ENCODE data around the gene EBLN2.
"Not testable (repeated sequence)": the region's sequence is repeated elsewhere in the genome, so short reads cannot be mapped to it uniquely, and the experiment has no call there.

The EBLN2 gene

GRCh38 chr3:73066243-73066642, 4.8 kb downstream of the EBLN2 start:
- DNase-seq (ENCODE audit: low read depth) = not testable (repeated sequence)

- DNase-seq (ENCODE audit: low read depth) = no peak
These were observed 7.0 kb downstream of the EBLN2 start for GRCh38 chr3:73068419-73068818.

GRCh38 chr3:73069187-73069586, 7.7 kb downstream of the EBLN2 start:
- no peak for DNase-seq (ENCODE audit: low read depth)

GRCh38 chr3:73069775-73070444, 8.5 kb downstream of the EBLN2 start:
- no peak for DNase-seq (ENCODE audit: low read depth)

- peak; percentile 52 for DNase-seq (ENCODE audit: low read depth)
These were observed 9.5 kb downstream of the EBLN2 start for GRCh38 chr3:73070675-73071575.

- DNase-seq (ENCODE audit: low read depth) = no peak
These were observed 10.5 kb downstream of the EBLN2 start for GRCh38 chr3:73071952-73072351.

GRCh38 chr3:73072634-73073033, 11.2 kb downstream of the EBLN2 start:
- DNase-seq (ENCODE audit: low read depth) = no peak

- no peak for DNase-seq (ENCODE audit: low read depth)
These were observed 11.7 kb downstream of the EBLN2 start for GRCh38 chr3:73073091-73073707.

GRCh38 chr3:73074781-73075180, 13.3 kb downstream of the EBLN2 start:
- no peak for DNase-seq (ENCODE audit: low read depth)

GRCh38 chr3:73080216-73080966, 18.9 kb downstream of the EBLN2 start:
- no peak for DNase-seq (ENCODE audit: low read depth)

- no peak for DNase-seq (ENCODE audit: low read depth)
These were observed 19.7 kb downstream of the EBLN2 start for GRCh38 chr3:73081140-73081539.

GRCh38 chr3:73084170-73084569, 22.7 kb downstream of the EBLN2 start:
- no peak for DNase-seq (ENCODE audit: low read depth)

GRCh38 chr3:73086071-73086494, 24.6 kb downstream of the EBLN2 start:
- DNase-seq (ENCODE audit: low read depth) = no peak

- DNase-seq (ENCODE audit: low read depth) = no peak
These were observed 32.7 kb downstream of the EBLN2 start for GRCh38 chr3:73094129-73094528.

GRCh38 chr3:73094951-73095350, 33.5 kb downstream of the EBLN2 start:
- DNase-seq (ENCODE audit: low read depth) = no peak

GRCh38 chr3:73096169-73096568, 34.7 kb downstream of the EBLN2 start:
- DNase-seq (ENCODE audit: low read depth) = no peak

- no peak for DNase-seq (ENCODE audit: low read depth)
These were observed 36.6 kb downstream of the EBLN2 start for GRCh38 chr3:73098026-73098425.

- no peak for DNase-seq (ENCODE audit: low read depth)
These were observed 37.4 kb downstream of the EBLN2 start for GRCh38 chr3:73098873-73099272.

- DNase-seq (ENCODE audit: low read depth) = peak; percentile 67
These were observed 39.5 kb downstream of the EBLN2 start for GRCh38 chr3:73100741-73101559.

- no peak for DNase-seq (ENCODE audit: low read depth)
These were observed 40.4 kb downstream of the EBLN2 start for GRCh38 chr3:73101881-73102280.

- no peak for DNase-seq (ENCODE audit: low read depth)
These were observed 45.8 kb downstream of the EBLN2 start for GRCh38 chr3:73107215-73107614.

Data from stromal cell of bone marrow (primary cell).